ENCODE measurements around the gene CT45A8.
"Not testable (repeated sequence)": the region's sequence is repeated elsewhere in the genome, so short reads cannot be mapped to it uniquely, and the experiment has no call there.

Gene CT45A8

DNA sequence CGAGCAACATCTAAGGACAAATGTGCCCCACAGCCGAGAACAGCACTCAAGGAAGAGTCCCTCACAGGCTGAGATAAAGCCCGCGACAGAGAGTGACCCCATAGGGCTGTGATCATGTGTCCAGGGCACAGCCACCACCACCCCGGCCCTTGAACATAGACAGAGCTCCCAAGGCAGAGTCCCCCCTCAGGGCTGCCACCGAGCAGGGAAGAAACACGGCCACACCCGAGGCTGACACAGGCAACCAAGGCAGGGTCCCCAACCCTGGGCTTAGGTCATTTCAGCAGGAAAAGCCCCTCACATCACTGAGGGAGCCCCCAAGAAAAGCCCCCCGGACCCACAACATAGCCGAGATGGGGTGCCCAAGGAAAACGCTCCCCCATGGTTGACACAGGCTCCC, 38.4 kb upstream of the CT45A8 start:
- ChIA-PET POLR2A (no interaction called here), CTCF (no interaction called here)

GRCh38 chrX:135890087-135890585, 35.8 kb upstream of the CT45A8 start:
- no peak for TF ChIP-seq ZNF37A (tag by site-specific recombination; IDR thresholded peaks at IDR 0.05)
- Histone ChIP-seq H3K4me1 (ENCODE audit: control insufficient read depth, insufficient read depth, low read length) (no peaks in the 10 kb centered on the region), H3K9me3 (ENCODE audit: control insufficient read depth, insufficient read depth, low read depth, low read length) (no peaks in the 10 kb centered on the region), H3K4me3 (ENCODE audit: low read depth, low read length) (no peak overlapping the region), H3K27ac (ENCODE audit: extremely low read depth, low read depth, low read length) (no peak overlapping the region), H3K36me3 (ENCODE audit: control insufficient read depth in 2 of 2, insufficient read depth in 1 of 2, low read length in 2 of 2) (no peaks in the 10 kb centered on the region)
- ChIA-PET POLR2A (no interaction called here), CTCF (interaction anchor here (0.7 to 1.0 kb wide), 3 partner anchors 21 to 149 kb away, joined by 3 to 4 read pairs (median 3); no protein-coding TSS in a partner anchor)

More for the DNA sequence above, 38.4 kb upstream of the CT45A8 start:
- no peaks in the 10 kb centered on the region for H3K9me3 ChIP-seq (ENCODE audit: control insufficient read depth, insufficient read depth, low read depth, low read length)
- no peak for TF ChIP-seq HOXA7 (CRISPR knock-in tag; IDR thresholded peaks at IDR 0.05; ENCODE audit: borderline replicate concordance)
- no peak for TF ChIP-seq REPIN1 (tag by site-specific recombination; IDR thresholded peaks at IDR 0.05; ENCODE audit: low read depth)
- TF ChIP-seq ZNF394 (tag by site-specific recombination; IDR thresholded peaks at IDR 0.05; ENCODE audit: borderline replicate concordance): no peak
- TF ChIP-seq ZNF777 (tag by site-specific recombination; IDR thresholded peaks at IDR 0.05; ENCODE audit: borderline replicate concordance): no peak
- no peak for TF ChIP-seq ZNF266 (tag by site-specific recombination; IDR thresholded peaks at IDR 0.05; ENCODE audit: low read depth)
- TF ChIP-seq FEZF1 (tag by site-specific recombination; IDR thresholded peaks at IDR 0.05): no peak
- no peak for TF ChIP-seq KLF10 (tag by site-specific recombination; IDR thresholded peaks at IDR 0.05)
- no peak for TF ChIP-seq ZNF211 (tag by site-specific recombination; IDR thresholded peaks at IDR 0.05; ENCODE audit: low read depth)
- TF ChIP-seq ZNF146 (tag by site-specific recombination; IDR thresholded peaks at IDR 0.05): no peak
- no peak overlapping the region for H3K27ac ChIP-seq (ENCODE audit: extremely low read depth, low read depth, low read length)
- no peaks in the 10 kb centered on the region for H3K36me3 ChIP-seq (ENCODE audit: control insufficient read depth in 2 of 2, insufficient read depth in 1 of 2, low read length in 2 of 2)
- no peak overlapping the region for H3K4me3 ChIP-seq (ENCODE audit: low read depth, low read length)
- no peaks in the 10 kb centered on the region for H3K4me1 ChIP-seq (ENCODE audit: control insufficient read depth, insufficient read depth, low read length)

DNA sequence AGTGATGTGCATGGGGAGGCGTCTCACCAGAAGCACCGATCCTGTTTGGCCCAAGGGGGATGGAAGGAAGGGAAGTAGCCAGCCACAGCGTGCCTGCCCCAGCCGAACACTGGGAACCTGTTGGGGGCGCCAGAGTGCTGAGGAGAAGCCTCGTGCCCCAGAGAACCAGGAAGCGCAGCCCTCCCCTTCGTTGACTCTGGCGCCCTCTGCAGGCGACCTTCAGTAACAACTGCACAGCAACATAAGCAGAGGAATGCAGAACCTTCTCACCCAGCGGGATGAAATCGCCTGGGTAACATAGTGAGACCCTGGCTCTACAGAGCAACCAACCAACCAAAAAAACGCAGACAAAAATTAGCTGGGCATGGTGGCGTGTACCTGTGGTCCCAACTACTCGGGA, 34.6 kb upstream of the CT45A8 start:
- H3K9me3 ChIP-seq (ENCODE audit: control insufficient read depth, insufficient read depth, low read depth, low read length); POLR2A ChIA-PET; H3K4me1 ChIP-seq (ENCODE audit: control insufficient read depth, insufficient read depth, low read length); H3K4me3 ChIP-seq (ENCODE audit: low read depth, low read length); H3K27ac ChIP-seq (ENCODE audit: extremely low read depth, low read depth, low read length); H3K36me3 ChIP-seq (ENCODE audit: control insufficient read depth in 2 of 2, insufficient read depth in 1 of 2, low read length in 2 of 2): not testable (repeated sequence)
- CTCF ChIA-PET: interaction anchor here (0.6 to 1.0 kb wide), 3 partner anchors 24 to 566 kb away, joined by 3 read pairs; no protein-coding TSS in a partner anchor

DNA sequence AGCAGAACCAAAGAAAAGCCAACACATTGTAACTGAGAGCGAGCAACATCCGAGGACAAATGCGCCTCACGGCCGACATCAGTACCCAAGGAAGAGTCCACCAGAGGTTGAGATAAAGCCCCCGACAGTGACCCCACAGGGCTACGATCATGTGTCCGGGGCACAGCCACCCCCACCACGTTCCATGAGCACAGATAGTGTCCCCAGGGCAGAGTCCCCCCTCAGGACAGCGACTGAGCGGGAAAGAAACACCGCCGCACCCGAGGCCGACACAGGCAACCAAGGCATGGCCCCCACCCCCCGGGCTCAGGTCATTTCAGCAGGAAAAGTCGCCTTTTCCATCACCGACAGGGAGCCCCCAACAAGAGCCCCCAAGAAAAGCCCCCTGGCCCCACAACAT, 33.9 kb upstream of the CT45A8 start:
- H3K9me3 ChIP-seq (ENCODE audit: control insufficient read depth, insufficient read depth, low read depth, low read length); CTCF ChIA-PET; H3K4me3 ChIP-seq (ENCODE audit: low read depth, low read length); H3K27ac ChIP-seq (ENCODE audit: extremely low read depth, low read depth, low read length); H3K4me1 ChIP-seq (ENCODE audit: control insufficient read depth, insufficient read depth, low read length); POLR2A ChIA-PET; H3K36me3 ChIP-seq (ENCODE audit: control insufficient read depth in 2 of 2, insufficient read depth in 1 of 2, low read length in 2 of 2): not testable (repeated sequence)

DNA sequence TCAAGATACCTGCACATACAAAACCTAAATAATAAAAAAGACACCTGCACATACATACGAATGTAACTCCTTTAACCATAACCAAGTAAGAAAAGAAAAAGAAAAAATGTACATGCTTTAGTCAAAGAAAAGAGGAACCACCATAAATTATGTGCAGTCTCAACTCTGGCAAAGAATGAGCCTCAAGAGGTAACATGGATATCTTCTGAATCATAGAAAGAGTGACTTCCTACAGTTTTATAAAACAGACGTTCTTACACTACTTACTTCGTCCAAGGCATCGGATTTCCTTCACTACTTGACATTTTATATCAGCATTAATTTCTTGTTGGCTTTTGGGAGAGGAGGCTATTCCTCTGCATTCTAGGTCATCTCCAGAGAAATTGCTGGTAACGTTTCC, 28.4 kb upstream of the CT45A8 start:
- POLR2A ChIA-PET; CTCF ChIA-PET; H3K9me3 ChIP-seq (ENCODE audit: control insufficient read depth, insufficient read depth, low read depth, low read length); H3K27ac ChIP-seq (ENCODE audit: extremely low read depth, low read depth, low read length); H3K36me3 ChIP-seq (ENCODE audit: control insufficient read depth in 2 of 2, insufficient read depth in 1 of 2, low read length in 2 of 2); H3K4me3 ChIP-seq (ENCODE audit: low read depth, low read length); H3K4me1 ChIP-seq (ENCODE audit: control insufficient read depth, insufficient read depth, low read length): not testable (repeated sequence)

GRCh38 chrX:135871712-135872111, 17.4 kb upstream of the CT45A8 start, which contains the start of gene CT45A9:
CT45A9 (minus strand) TSS chrX:135871812; CDS start chrX:135868061, 3,751 bp downstream.
- H3K9me3 ChIP-seq (ENCODE audit: control insufficient read depth, insufficient read depth, low read depth, low read length); H3K27ac ChIP-seq (ENCODE audit: extremely low read depth, low read depth, low read length); CTCF ChIA-PET; POLR2A ChIA-PET; H3K4me1 ChIP-seq (ENCODE audit: control insufficient read depth, insufficient read depth, low read length); H3K4me3 ChIP-seq (ENCODE audit: low read depth, low read length); H3K36me3 ChIP-seq (ENCODE audit: control insufficient read depth in 2 of 2, insufficient read depth in 1 of 2, low read length in 2 of 2): not testable (repeated sequence)

- CTCF ChIA-PET; H3K9me3 ChIP-seq (ENCODE audit: control insufficient read depth, insufficient read depth, low read depth, low read length); POLR2A ChIA-PET: not testable (repeated sequence)
These were observed 17.2 kb downstream of the CT45A8 start, which contains the start of gene CT45A7 for GRCh38 chrX:135837180-135837579. CT45A7 (minus strand) TSS chrX:135837280; CDS start chrX:135833533, 3,747 bp downstream.

GRCh38 chrX:135819912-135820311, 34.4 kb downstream of the CT45A8 start, which contains the start of gene CT45A2:
CT45A2 (minus strand) TSS chrX:135820012; CDS start chrX:135816265, 3,747 bp downstream.
- H3K9me3 ChIP-seq (ENCODE audit: control insufficient read depth, insufficient read depth, low read depth, low read length); H3K27ac ChIP-seq (ENCODE audit: extremely low read depth, low read depth, low read length); H3K4me3 ChIP-seq (ENCODE audit: low read depth, low read length); H3K36me3 ChIP-seq (ENCODE audit: control insufficient read depth in 2 of 2, insufficient read depth in 1 of 2, low read length in 2 of 2); POLR2A ChIA-PET; H3K4me1 ChIP-seq (ENCODE audit: control insufficient read depth, insufficient read depth, low read length); CTCF ChIA-PET: not testable (repeated sequence)

More at GRCh38 chrX:135837180-135837579, 17.2 kb downstream of the CT45A8 start, which contains the start of gene CT45A7:
- not testable (repeated sequence) for H3K4me3 ChIP-seq (ENCODE audit: low read depth, low read length); H3K36me3 ChIP-seq (ENCODE audit: control insufficient read depth in 2 of 2, insufficient read depth in 1 of 2, low read length in 2 of 2); H3K27ac ChIP-seq (ENCODE audit: extremely low read depth, low read depth, low read length); H3K4me1 ChIP-seq (ENCODE audit: control insufficient read depth, insufficient read depth, low read length)

- H3K36me3 ChIP-seq (ENCODE audit: control insufficient read depth in 2 of 2, insufficient read depth in 1 of 2, low read length in 2 of 2); H3K27ac ChIP-seq (ENCODE audit: extremely low read depth, low read depth, low read length); CTCF ChIA-PET; H3K4me1 ChIP-seq (ENCODE audit: control insufficient read depth, insufficient read depth, low read length); H3K9me3 ChIP-seq (ENCODE audit: control insufficient read depth, insufficient read depth, low read depth, low read length); H3K4me3 ChIP-seq (ENCODE audit: low read depth, low read length); POLR2A ChIA-PET: not testable (repeated sequence)
These were observed 51.7 kb downstream of the CT45A8 start, which contains the start of gene CT45A6 for GRCh38 chrX:135802687-135803086. CT45A6 (minus strand) TSS chrX:135802787; CDS start chrX:135798993, 3,794 bp downstream.
